ENCODE results near the gene OSBPL2.

The OSBPL2 gene

GRCh38 chr20:62329389-62330377, 91.4 kb downstream of the OSBPL2 start:
- no peak for DNase-seq

- no peak for DNase-seq
These were observed 92.4 kb downstream of the OSBPL2 start for GRCh38 chr20:62330576-62331317.

GRCh38 chr20:62331347-62331746, 93.0 kb downstream of the OSBPL2 start:
- no peak for DNase-seq

GRCh38 chr20:62332421-62332820, 94.1 kb downstream of the OSBPL2 start:
- no peak for DNase-seq

- DNase-seq: no peak
These were observed 94.9 kb downstream of the OSBPL2 start for GRCh38 chr20:62332989-62333819.

GRCh38 chr20:62333820-62334595, 95.7 kb downstream of the OSBPL2 start:
- DNase-seq: no peak

- no peak for DNase-seq
These were observed 96.6 kb downstream of the OSBPL2 start for GRCh38 chr20:62334881-62335280.

GRCh38 chr20:62335532-62335931, 97.2 kb downstream of the OSBPL2 start:
- no peak for DNase-seq

- no peak for DNase-seq
These were observed 98.0 kb downstream of the OSBPL2 start for GRCh38 chr20:62336329-62336728.

- no peak for DNase-seq
These were observed 98.6 kb downstream of the OSBPL2 start for GRCh38 chr20:62336775-62337557.

GRCh38 chr20:62337558-62338293, 99.4 kb downstream of the OSBPL2 start:
- peak in 1 of 2 donors; percentile 51 for DNase-seq

- DNase-seq: no peak
These were observed 99.9 kb downstream of the OSBPL2 start for GRCh38 chr20:62338294-62338620.

- DNase-seq: peak in 1 of 2 donors; percentile 44
These were observed 101.3 kb downstream of the OSBPL2 start for GRCh38 chr20:62339647-62340062.

GRCh38 chr20:62342910-62343309, 104.6 kb downstream of the OSBPL2 start:
- no peak for DNase-seq

- DNase-seq: no peak
These were observed 105.8 kb downstream of the OSBPL2 start for GRCh38 chr20:62344092-62344491.

GRCh38 chr20:62344782-62345181, 106.5 kb downstream of the OSBPL2 start:
- DNase-seq: no peak
